K562 (cell line): ENCODE results near the gene RRAD. TPM values are rescaled to one million over a fixed set of nuclear protein-coding genes. Genes with fewer than 3 reads are reported as not detected.
A peak's percentile ranks its signal among the peaks of the same experiment; 100 is the strongest.

ENCODE experiments used
- BACH1 ChIP-seq: fragments of 200-800 bp; sonication (Bioruptor generic); IDR thresholded peaks from 2 replicates; pipeline ENCODE4 v1.6.1; 2016; ENCODE audit warnings: missing genetic modification characterization, missing compliant biosample characterization
- ELF4 ChIP-seq: fragments of 450-650 bp; formaldehyde crosslinking; IDR thresholded peaks from 2 replicates; pipeline ENCODE4 v1.4.0; 2022; ENCODE audit warnings: missing genetic modification characterization
- KLF16 ChIP-seq: IDR thresholded peaks from 2 replicates; pipeline ENCODE4 v1.6.1; 2016; ENCODE audit warnings: antibody characterized with exemption
- LEF1 ChIP-seq: fragments of 450-650 bp; IDR thresholded peaks from 2 replicates; pipeline ENCODE4 v1.6.1; 2016; ENCODE audit warnings: mild to moderate bottlenecking
- RHOXF2B ChIP-seq: fragments of 250-450 bp; sonication (Bioruptor Pico); conservative IDR thresholded peaks from 2 replicates; pipeline ENCODE4 v1.5.1; 2021
- SRSF9 ChIP-seq: fragments of 200-400 bp; formaldehyde crosslinking; IDR thresholded peaks from 2 replicates; pipeline ENCODE4 v1.6.1; 2017; ENCODE audit warnings: low read depth, low read length, borderline replicate concordance
- ZNF263 ChIP-seq: sonication (generic); formaldehyde crosslinking; IDR thresholded peaks from 2 replicates; pipeline ENCODE4 v1.8.0; 2022; ENCODE audit warnings: mild to moderate bottlenecking, missing genetic modification reagents, borderline replicate concordance
- ZNF316 ChIP-seq: fragments of 450-650 bp; IDR thresholded peaks from 2 replicates; pipeline ENCODE4 v1.6.1; 2016
- polyA plus RNA-seq, 8 experiments: library from polyadenylated mRNA; depleted of rRNA in 4 of 8; stranded (reverse) in 5 of 8; unstranded in 3 of 8; fragments of >200 nt; fragmentation: Nextera tagmentation in 2 of 8; fragmentation: Illumina TruSeq in 1 of 8; extraction: Ambion mirVana in 2 of 8; extraction: Trizol in 1 of 8; gene quantifications; 2 replicates each; pipeline versions ENCODE4 v1.2.1 to v1.2.3, GENCODE V29; 2011 to 2014; ENCODE audit warnings: inconsistent platforms in 1 of 8, missing spikeins in 1 of 8
- total RNA-seq, 7 experiments: library from RNA; depleted of rRNA in 6 of 7; stranded (reverse); fragments of >200 nt in 6 of 7; fragmentation: Illumina TruSeq in 2 of 7; extraction: Trizol in 2 of 7; gene quantifications; 2 replicates each; pipeline versions ENCODE4 v1.2.1 to v1.2.3, GENCODE V29; 2011 to 2021; ENCODE audit warnings: low replicate concordance in 1 of 7
- TF ChIP-seq, protein P1 (sequence below): fragments of 200-600 bp; sonication (generic); IDR thresholded peaks from one replicate; pipeline ENCODE4 v1.6.1; 2012; ENCODE audit warnings: mild to moderate bottlenecking, low read depth, low read length, inconsistent platforms
- TF ChIP-seq, protein P2 (sequence below), 2 experiments: fragments of 450-650 bp; IDR thresholded peaks; 2 replicates each; pipeline ENCODE4 v1.6.1; 2018; ENCODE audit warnings: mild to moderate bottlenecking in 2 of 2, low read depth in 1 of 2; ENCODE audit not compliant: partially characterized antibody in 2 of 2

The RRAD gene
- total and polyA plus RNA-seq, 9 of the 15 experiments (the other 6 are each of a cell fraction or from before 2014, with no cell fraction given) = 0.09 to 0.20 (median 0.13) TPM; not detected in 5

DNA sequence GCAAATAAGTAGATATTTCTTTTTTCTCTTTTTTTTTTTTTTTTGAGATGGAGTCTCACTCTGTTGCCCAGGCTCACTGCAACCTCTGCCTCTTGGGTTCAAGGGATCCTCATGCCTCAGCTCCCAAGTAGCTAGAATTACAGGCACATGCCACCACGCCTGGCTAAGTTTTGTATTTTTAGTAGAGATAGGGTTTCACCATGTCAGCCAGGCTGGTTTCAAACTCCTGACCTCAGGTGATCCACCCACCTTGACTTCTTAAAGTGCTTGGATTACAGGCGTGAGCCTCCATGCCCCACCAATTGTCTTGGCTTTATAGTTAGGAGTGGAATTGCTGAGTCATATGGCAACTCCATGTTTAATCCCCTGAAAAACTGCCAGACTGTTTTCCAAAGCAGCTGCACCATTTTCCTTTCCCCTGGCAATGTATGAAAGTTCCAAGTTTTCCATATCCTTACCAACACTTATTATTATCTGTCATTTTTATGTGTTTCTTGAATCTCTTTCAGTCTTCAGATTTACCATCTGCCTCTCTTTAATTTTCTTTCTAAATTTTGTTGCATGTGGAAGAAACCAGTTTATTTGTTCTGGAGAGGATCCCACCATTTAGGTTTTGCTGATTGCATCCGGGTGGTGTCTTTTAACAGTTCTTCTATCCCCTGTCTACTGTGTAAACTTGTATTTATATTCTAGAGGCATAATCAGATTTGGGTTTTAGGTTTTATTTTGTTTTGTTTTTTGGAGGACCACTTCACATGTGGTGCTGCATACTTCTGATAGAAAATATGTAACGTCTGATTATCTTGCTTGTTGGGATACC lies 25.8 kb upstream of the RRAD start (continued):
- TF ChIP-seq RHOXF2B (CRISPR knock-in tag) (no peak), ZNF263 (CRISPR knock-in tag) (no peak), ZNF316 (peak; percentile 89), LEF1 (no peak), KLF16 (no peak), SRSF9 (no peak), ELF4 (CRISPR knock-in tag) (no peak), BACH1 (tag) (peak; percentile 30; the same call in 1 of the 2 replicates)
- TF ChIP-seq, protein P1, sequence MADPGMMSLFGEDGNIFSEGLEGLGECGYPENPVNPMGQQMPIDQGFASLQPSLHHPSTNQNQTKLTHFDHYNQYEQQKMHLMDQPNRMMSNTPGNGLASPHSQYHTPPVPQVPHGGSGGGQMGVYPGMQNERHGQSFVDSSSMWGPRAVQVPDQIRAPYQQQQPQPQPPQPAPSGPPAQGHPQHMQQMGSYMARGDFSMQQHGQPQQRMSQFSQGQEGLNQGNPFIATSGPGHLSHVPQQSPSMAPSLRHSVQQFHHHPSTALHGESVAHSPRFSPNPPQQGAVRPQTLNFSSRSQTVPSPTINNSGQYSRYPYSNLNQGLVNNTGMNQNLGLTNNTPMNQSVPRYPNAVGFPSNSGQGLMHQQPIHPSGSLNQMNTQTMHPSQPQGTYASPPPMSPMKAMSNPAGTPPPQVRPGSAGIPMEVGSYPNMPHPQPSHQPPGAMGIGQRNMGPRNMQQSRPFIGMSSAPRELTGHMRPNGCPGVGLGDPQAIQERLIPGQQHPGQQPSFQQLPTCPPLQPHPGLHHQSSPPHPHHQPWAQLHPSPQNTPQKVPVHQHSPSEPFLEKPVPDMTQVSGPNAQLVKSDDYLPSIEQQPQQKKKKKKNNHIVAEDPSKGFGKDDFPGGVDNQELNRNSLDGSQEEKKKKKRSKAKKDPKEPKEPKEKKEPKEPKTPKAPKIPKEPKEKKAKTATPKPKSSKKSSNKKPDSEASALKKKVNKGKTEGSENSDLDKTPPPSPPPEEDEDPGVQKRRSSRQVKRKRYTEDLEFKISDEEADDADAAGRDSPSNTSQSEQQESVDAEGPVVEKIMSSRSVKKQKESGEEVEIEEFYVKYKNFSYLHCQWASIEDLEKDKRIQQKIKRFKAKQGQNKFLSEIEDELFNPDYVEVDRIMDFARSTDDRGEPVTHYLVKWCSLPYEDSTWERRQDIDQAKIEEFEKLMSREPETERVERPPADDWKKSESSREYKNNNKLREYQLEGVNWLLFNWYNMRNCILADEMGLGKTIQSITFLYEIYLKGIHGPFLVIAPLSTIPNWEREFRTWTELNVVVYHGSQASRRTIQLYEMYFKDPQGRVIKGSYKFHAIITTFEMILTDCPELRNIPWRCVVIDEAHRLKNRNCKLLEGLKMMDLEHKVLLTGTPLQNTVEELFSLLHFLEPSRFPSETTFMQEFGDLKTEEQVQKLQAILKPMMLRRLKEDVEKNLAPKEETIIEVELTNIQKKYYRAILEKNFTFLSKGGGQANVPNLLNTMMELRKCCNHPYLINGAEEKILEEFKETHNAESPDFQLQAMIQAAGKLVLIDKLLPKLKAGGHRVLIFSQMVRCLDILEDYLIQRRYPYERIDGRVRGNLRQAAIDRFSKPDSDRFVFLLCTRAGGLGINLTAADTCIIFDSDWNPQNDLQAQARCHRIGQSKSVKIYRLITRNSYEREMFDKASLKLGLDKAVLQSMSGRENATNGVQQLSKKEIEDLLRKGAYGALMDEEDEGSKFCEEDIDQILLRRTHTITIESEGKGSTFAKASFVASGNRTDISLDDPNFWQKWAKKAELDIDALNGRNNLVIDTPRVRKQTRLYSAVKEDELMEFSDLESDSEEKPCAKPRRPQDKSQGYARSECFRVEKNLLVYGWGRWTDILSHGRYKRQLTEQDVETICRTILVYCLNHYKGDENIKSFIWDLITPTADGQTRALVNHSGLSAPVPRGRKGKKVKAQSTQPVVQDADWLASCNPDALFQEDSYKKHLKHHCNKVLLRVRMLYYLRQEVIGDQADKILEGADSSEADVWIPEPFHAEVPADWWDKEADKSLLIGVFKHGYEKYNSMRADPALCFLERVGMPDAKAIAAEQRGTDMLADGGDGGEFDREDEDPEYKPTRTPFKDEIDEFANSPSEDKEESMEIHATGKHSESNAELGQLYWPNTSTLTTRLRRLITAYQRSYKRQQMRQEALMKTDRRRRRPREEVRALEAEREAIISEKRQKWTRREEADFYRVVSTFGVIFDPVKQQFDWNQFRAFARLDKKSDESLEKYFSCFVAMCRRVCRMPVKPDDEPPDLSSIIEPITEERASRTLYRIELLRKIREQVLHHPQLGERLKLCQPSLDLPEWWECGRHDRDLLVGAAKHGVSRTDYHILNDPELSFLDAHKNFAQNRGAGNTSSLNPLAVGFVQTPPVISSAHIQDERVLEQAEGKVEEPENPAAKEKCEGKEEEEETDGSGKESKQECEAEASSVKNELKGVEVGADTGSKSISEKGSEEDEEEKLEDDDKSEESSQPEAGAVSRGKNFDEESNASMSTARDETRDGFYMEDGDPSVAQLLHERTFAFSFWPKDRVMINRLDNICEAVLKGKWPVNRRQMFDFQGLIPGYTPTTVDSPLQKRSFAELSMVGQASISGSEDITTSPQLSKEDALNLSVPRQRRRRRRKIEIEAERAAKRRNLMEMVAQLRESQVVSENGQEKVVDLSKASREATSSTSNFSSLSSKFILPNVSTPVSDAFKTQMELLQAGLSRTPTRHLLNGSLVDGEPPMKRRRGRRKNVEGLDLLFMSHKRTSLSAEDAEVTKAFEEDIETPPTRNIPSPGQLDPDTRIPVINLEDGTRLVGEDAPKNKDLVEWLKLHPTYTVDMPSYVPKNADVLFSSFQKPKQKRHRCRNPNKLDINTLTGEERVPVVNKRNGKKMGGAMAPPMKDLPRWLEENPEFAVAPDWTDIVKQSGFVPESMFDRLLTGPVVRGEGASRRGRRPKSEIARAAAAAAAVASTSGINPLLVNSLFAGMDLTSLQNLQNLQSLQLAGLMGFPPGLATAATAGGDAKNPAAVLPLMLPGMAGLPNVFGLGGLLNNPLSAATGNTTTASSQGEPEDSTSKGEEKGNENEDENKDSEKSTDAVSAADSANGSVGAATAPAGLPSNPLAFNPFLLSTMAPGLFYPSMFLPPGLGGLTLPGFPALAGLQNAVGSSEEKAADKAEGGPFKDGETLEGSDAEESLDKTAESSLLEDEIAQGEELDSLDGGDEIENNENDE = no peak
- TF ChIP-seq, protein P2, sequence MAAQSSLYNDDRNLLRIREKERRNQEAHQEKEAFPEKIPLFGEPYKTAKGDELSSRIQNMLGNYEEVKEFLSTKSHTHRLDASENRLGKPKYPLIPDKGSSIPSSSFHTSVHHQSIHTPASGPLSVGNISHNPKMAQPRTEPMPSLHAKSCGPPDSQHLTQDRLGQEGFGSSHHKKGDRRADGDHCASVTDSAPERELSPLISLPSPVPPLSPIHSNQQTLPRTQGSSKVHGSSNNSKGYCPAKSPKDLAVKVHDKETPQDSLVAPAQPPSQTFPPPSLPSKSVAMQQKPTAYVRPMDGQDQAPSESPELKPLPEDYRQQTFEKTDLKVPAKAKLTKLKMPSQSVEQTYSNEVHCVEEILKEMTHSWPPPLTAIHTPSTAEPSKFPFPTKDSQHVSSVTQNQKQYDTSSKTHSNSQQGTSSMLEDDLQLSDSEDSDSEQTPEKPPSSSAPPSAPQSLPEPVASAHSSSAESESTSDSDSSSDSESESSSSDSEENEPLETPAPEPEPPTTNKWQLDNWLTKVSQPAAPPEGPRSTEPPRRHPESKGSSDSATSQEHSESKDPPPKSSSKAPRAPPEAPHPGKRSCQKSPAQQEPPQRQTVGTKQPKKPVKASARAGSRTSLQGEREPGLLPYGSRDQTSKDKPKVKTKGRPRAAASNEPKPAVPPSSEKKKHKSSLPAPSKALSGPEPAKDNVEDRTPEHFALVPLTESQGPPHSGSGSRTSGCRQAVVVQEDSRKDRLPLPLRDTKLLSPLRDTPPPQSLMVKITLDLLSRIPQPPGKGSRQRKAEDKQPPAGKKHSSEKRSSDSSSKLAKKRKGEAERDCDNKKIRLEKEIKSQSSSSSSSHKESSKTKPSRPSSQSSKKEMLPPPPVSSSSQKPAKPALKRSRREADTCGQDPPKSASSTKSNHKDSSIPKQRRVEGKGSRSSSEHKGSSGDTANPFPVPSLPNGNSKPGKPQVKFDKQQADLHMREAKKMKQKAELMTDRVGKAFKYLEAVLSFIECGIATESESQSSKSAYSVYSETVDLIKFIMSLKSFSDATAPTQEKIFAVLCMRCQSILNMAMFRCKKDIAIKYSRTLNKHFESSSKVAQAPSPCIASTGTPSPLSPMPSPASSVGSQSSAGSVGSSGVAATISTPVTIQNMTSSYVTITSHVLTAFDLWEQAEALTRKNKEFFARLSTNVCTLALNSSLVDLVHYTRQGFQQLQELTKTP (IDR thresholded peaks at IDR 0.05; ENCODE audit: low read depth in 1 of 2, partially characterized antibody in 2 of 2) = no peak
